MCF 10A (cell line): ENCODE measurements around the gene TRPV5. TPM values are rescaled to one million over a fixed set of nuclear protein-coding genes. Genes with fewer than 3 reads are reported as not detected.

Experiments
- BruUV-seq: library from RNA; stranded (reverse); fragments of 400-500 nt; replicated peaks from 2 replicates; lab custom pipeline; 2021; lab: Mats Ljungman, UMichigan
- CTCF ChIA-PET: fragments of 300-600 bp; sonication (Branson Sonifier 250); formaldehyde crosslinking; extraction: SDS; loops from one replicate; lab custom pipeline; 2021; ENCODE audit warnings: antibody characterized with exemption, inconsistent platforms; lab: Yijun Ruan, JAX
- POLR2A ChIA-PET: fragments of 300-600, 350-650 bp; sonication (Branson Sonifier 250); formaldehyde crosslinking; extraction: SDS; loops from one replicate; lab custom pipeline; 2020; ENCODE audit warnings: antibody characterized with exemption, inconsistent platforms; lab: Yijun Ruan, JAX
- DNase-seq: peaks from one replicate; pipeline ENCODE4 v3.0.0-alpha.2; 2018; ENCODE audit not compliant: unreplicated experiment
- H3K27ac Mint-ChIP-seq: one replicate; pipeline ENCODE4 v1.8.0; 2022; ENCODE audit warnings: mild to moderate bottlenecking, low read depth, mixed read lengths; ENCODE audit not compliant: unreplicated experiment
- H3K27me3 Mint-ChIP-seq: one replicate; pipeline ENCODE4 v1.8.0; 2022; ENCODE audit warnings: mixed read lengths; ENCODE audit not compliant: insufficient read depth, unreplicated experiment
- H3K36me3 Mint-ChIP-seq: one replicate; pipeline ENCODE4 v1.8.0; 2022; ENCODE audit warnings: mild to moderate bottlenecking, moderate library complexity, mixed read lengths; ENCODE audit not compliant: insufficient read depth, unreplicated experiment
- H3K4me1 Mint-ChIP-seq: one replicate; pipeline ENCODE4 v1.8.0; 2022; ENCODE audit warnings: mixed read lengths; ENCODE audit not compliant: insufficient read depth, unreplicated experiment
- H3K4me3 Mint-ChIP-seq: one replicate; pipeline ENCODE4 v1.8.0; 2022; ENCODE audit warnings: mild to moderate bottlenecking, moderate library complexity, mixed read lengths; ENCODE audit not compliant: unreplicated experiment
- H3K9me3 Mint-ChIP-seq: one replicate; pipeline ENCODE4 v1.8.0; 2022; ENCODE audit warnings: mixed read lengths; ENCODE audit not compliant: unreplicated experiment
- intact Hi-C: fragments of 100-400 bp; cut with micrococcal nuclease; formaldehyde crosslinking; loops from 2 replicates; pipeline ENCODE4 v1.14.1; 2022
- total RNA-seq: library from RNA; stranded (reverse); gene quantifications from 2 replicates; pipeline ENCODE4 v1.2.3, GENCODE V29; 2022
- TF ChIP-seq, protein P1 (sequence below): fragments of 200-600 bp; IDR thresholded peaks from one replicate; pipeline ENCODE4 v1.8.0; 2022; ENCODE audit warnings: antibody characterized with exemption, mild to moderate bottlenecking; ENCODE audit not compliant: unreplicated experiment

TRPV5 gene
- total RNA-seq, 1 experiment from 2014 or later: not detected

DNA sequence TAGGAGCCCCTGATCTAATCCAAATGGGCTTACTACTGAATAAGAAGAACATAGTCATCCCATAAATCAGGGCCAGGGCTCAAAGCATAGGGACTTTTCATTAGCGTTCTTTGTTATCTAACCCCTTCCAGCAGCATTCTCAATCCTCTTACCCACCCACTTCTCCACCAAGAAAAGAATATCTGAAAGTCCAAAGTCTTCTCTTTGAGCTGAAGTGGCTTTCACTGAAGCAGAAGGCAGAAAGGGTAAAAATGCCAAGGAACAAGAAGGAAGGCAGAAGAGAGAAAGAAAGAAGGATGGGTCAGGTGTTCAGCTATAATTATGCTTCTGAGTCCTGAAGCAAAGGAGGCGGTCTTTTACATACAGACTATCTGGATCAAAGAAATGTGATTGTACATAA, 10.2 kb downstream of the TRPV5 start:
- H3K4me1 Mint-ChIP-seq: no peaks in the 10 kb centered on the region
- POLR2A ChIA-PET: no interaction called here
- TF ChIP-seq, protein P1, sequence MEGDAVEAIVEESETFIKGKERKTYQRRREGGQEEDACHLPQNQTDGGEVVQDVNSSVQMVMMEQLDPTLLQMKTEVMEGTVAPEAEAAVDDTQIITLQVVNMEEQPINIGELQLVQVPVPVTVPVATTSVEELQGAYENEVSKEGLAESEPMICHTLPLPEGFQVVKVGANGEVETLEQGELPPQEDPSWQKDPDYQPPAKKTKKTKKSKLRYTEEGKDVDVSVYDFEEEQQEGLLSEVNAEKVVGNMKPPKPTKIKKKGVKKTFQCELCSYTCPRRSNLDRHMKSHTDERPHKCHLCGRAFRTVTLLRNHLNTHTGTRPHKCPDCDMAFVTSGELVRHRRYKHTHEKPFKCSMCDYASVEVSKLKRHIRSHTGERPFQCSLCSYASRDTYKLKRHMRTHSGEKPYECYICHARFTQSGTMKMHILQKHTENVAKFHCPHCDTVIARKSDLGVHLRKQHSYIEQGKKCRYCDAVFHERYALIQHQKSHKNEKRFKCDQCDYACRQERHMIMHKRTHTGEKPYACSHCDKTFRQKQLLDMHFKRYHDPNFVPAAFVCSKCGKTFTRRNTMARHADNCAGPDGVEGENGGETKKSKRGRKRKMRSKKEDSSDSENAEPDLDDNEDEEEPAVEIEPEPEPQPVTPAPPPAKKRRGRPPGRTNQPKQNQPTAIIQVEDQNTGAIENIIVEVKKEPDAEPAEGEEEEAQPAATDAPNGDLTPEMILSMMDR: no peak
- no TSS peak for BruUV-seq
- H3K4me3 Mint-ChIP-seq: no peak overlapping the region
- DNase-seq: no peak
- H3K36me3 Mint-ChIP-seq: no peaks in the 10 kb centered on the region
- intact Hi-C loops: no loop called here
- CTCF ChIA-PET: interaction anchor here (1.0 kb wide), 1 partner anchor 43 kb away, joined by 3 read pairs; no protein-coding TSS in a partner anchor
- peaks cover 65% of the 10 kb centered on the region for H3K27me3 Mint-ChIP-seq
- no peak overlapping the region for H3K27ac Mint-ChIP-seq
- H3K9me3 Mint-ChIP-seq: no peaks in the 10 kb centered on the region

DNA sequence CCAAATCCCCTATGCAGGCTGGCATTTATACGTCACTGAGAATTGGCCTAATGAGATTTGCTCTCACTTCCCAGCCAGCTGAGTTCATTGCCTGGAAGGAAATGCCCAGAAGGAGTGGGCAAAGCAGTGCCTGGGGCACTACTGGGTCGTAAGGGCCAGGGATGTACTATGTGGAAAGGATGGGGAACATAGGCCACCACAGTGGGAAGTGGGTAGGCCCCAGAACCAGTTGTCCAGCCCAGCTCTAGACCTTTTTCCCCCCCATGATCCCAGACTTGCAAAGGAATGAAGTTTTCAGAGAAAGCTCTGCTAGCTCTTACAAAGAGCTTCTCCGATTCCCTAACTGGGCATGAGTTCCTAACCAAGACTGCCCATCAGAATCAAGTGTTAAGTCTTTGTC, 13.9 kb downstream of the TRPV5 start:
- Mint-ChIP-seq H3K27ac (no peak overlapping the region), H3K27me3 (peaks cover 70% of the 10 kb centered on the region), H3K4me1 (no peaks in the 10 kb centered on the region), H3K36me3 (no peaks in the 10 kb centered on the region), H3K4me3 (no peak overlapping the region), H3K9me3 (no peaks in the 10 kb centered on the region)
- CTCF ChIA-PET: interaction anchor here (0.9 to 1.2 kb wide), 3 partner anchors 8 to 321 kb away, joined by 3 read pairs; no protein-coding TSS in a partner anchor
- POLR2A ChIA-PET: no interaction called here
- intact Hi-C loops: no loop called here
- DNase-seq: no peak
- no TSS peak for BruUV-seq
- TF ChIP-seq, protein P1: no peak

DNA sequence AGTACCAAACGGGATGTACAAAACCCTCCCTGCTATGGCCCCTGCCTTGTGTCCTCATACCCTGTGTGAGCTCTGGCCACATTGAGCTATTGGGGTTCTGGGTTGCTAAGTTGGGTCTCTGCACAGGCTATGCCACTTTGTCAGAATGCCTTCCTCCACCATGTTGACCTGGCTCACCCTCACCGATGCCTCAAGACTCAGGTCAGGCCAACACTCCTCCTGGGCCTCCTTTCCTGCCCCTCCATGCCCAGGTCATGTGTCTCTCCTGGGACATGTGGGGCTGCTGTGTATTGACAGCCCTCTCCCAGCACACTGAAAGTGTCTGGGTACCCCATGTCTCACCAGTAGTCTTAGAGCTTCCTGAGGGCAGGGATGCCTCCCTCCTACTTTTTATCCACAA, 14.6 kb downstream of the TRPV5 start:
- no peak for DNase-seq
- Mint-ChIP-seq H3K27me3 (peaks cover 72% of the 10 kb centered on the region), H3K4me3 (no peak overlapping the region), H3K4me1 (no peaks in the 10 kb centered on the region), H3K36me3 (no peaks in the 10 kb centered on the region), H3K9me3 (no peaks in the 10 kb centered on the region), H3K27ac (no peak overlapping the region)
- TF ChIP-seq, protein P1: no peak
- intact Hi-C loops: no loop called here
- CTCF ChIA-PET: interaction anchor here (0.6 to 1.2 kb wide), 3 partner anchors 9 to 281 kb away, joined by 3 read pairs; no protein-coding TSS in a partner anchor
- POLR2A ChIA-PET: no interaction called here
- no TSS peak for BruUV-seq

DNA sequence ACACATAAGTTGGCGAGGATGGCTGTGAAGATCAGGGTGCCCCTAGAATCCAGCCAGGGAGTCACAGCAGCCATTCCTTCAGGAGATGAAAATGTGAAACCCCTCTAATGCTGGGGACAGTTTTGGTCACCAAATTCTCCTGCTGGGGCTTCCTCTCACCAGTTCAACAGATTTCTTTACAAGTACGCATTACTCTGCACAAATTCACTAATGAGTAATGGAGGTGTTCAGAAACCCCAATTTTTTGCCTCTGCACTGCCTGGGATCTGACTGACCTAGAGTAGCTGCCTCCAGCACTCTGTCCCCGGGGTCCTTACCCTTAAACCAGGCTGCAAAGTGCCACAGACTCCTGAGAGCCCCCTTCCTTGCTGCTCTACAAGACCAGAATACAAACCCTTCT, 16.1 kb downstream of the TRPV5 start:
- intact Hi-C loops: no loop called here
- Mint-ChIP-seq H3K9me3 (no peaks in the 10 kb centered on the region), H3K27me3 (peaks cover 76% of the 10 kb centered on the region), H3K4me3 (no peak overlapping the region), H3K27ac (no peak overlapping the region), H3K4me1 (no peaks in the 10 kb centered on the region), H3K36me3 (no peaks in the 10 kb centered on the region)
- TF ChIP-seq, protein P1: no peak
- no TSS peak for BruUV-seq
- DNase-seq: no peak
- ChIA-PET POLR2A (no interaction called here), CTCF (no interaction called here)
